Measurements from ENCODE around the gene ACTG1. TPM values are rescaled to one million over a fixed set of nuclear protein-coding genes. Genes with fewer than 3 reads are reported as not detected.

ACTG1 gene
- total RNA-seq, 1 experiment from 2014 or later = 1,461 TPM

- POLR2A ChIA-PET = no interaction called here
- Mint-ChIP-seq H3K4me1 (ENCODE audit: insufficient read depth, unreplicated experiment) (peaks cover 4% of the 10 kb centered on the region), H3K27ac (ENCODE audit: low read depth, unreplicated experiment) (no peak overlapping the region), H3K4me3 (ENCODE audit: unreplicated experiment) (no peak overlapping the region), H3K9me3 (ENCODE audit: unreplicated experiment) (no peaks in the 10 kb centered on the region), H3K36me3 (ENCODE audit: insufficient read depth, unreplicated experiment) (no peaks in the 10 kb centered on the region), H3K27me3 (ENCODE audit: insufficient read depth, unreplicated experiment) (no peaks in the 10 kb centered on the region)
- BruUV-seq (replicated peaks) = no TSS peak
- TF ChIP-seq CTCF (IDR thresholded peaks at IDR 0.05; ENCODE audit: unreplicated experiment) = no peak
- intact Hi-C loops (cut with micrococcal nuclease) = no loop called here
- DNase-seq (ENCODE audit: unreplicated experiment) = no peak
- CTCF ChIA-PET = interaction anchor here (0.9 kb wide), 1 partner anchor 36 kb away, joined by 3 read pairs; no protein-coding TSS in a partner anchor
Measured at GRCh38 chr17:81476635-81477034, 36.0 kb downstream of the ACTG1 start.

GRCh38 chr17:81476097-81476496 lies 36.5 kb downstream of the ACTG1 start:
- BruUV-seq (replicated peaks) = no TSS peak
- POLR2A ChIA-PET = no interaction called here
- Mint-ChIP-seq H3K4me1 (ENCODE audit: insufficient read depth, unreplicated experiment) (peaks cover 4% of the 10 kb centered on the region), H3K9me3 (ENCODE audit: unreplicated experiment) (no peaks in the 10 kb centered on the region), H3K27ac (ENCODE audit: low read depth, unreplicated experiment) (no peak overlapping the region), H3K36me3 (ENCODE audit: insufficient read depth, unreplicated experiment) (no peaks in the 10 kb centered on the region), H3K27me3 (ENCODE audit: insufficient read depth, unreplicated experiment) (no peaks in the 10 kb centered on the region), H3K4me3 (ENCODE audit: unreplicated experiment) (no peak overlapping the region)
- intact Hi-C loops (cut with micrococcal nuclease) = no loop called here
- TF ChIP-seq CTCF (IDR thresholded peaks at IDR 0.05; ENCODE audit: unreplicated experiment) = no peak
- CTCF ChIA-PET = interaction anchor here (0.9 kb wide), 1 partner anchor 36 kb away, joined by 3 read pairs; no protein-coding TSS in a partner anchor
- no peak for DNase-seq (ENCODE audit: unreplicated experiment)

GRCh38 chr17:81474958-81475357 lies 37.6 kb downstream of the ACTG1 start:
- Mint-ChIP-seq H3K27me3 (ENCODE audit: insufficient read depth, unreplicated experiment) (no peaks in the 10 kb centered on the region), H3K9me3 (ENCODE audit: unreplicated experiment) (no peaks in the 10 kb centered on the region), H3K4me1 (ENCODE audit: insufficient read depth, unreplicated experiment) (peaks cover 4% of the 10 kb centered on the region), H3K4me3 (ENCODE audit: unreplicated experiment) (no peak overlapping the region), H3K36me3 (ENCODE audit: insufficient read depth, unreplicated experiment) (no peaks in the 10 kb centered on the region), H3K27ac (ENCODE audit: low read depth, unreplicated experiment) (no peak overlapping the region)
- no peak for TF ChIP-seq CTCF (IDR thresholded peaks at IDR 0.05; ENCODE audit: unreplicated experiment)
- POLR2A ChIA-PET = no interaction called here
- BruUV-seq (replicated peaks) = no TSS peak
- intact Hi-C loops (cut with micrococcal nuclease) = no loop called here
- CTCF ChIA-PET = no interaction called here
- no peak for DNase-seq (ENCODE audit: unreplicated experiment)

- Mint-ChIP-seq H3K4me1 (ENCODE audit: insufficient read depth, unreplicated experiment) (peaks cover 4% of the 10 kb centered on the region), H3K36me3 (ENCODE audit: insufficient read depth, unreplicated experiment) (no peaks in the 10 kb centered on the region), H3K27ac (ENCODE audit: low read depth, unreplicated experiment) (no peak overlapping the region), H3K4me3 (ENCODE audit: unreplicated experiment) (no peak overlapping the region), H3K9me3 (ENCODE audit: unreplicated experiment) (no peaks in the 10 kb centered on the region), H3K27me3 (ENCODE audit: insufficient read depth, unreplicated experiment) (no peaks in the 10 kb centered on the region)
- no peak for DNase-seq (ENCODE audit: unreplicated experiment)
- no TSS peak for BruUV-seq (replicated peaks)
- ChIA-PET POLR2A (no interaction called here), CTCF (no interaction called here)
- intact Hi-C loops (cut with micrococcal nuclease) = no loop called here
- TF ChIP-seq CTCF (IDR thresholded peaks at IDR 0.05; ENCODE audit: unreplicated experiment) = no peak
Measured at GRCh38 chr17:81473019-81473418, 39.6 kb downstream of the ACTG1 start.
